NCI-H1436 treated with DMSO at 0.1 percent for 48 hours (cell line): ENCODE data around the gene EXOSC9.

Experiments
- DNase-seq: peaks from one replicate; lab custom pipeline; 2025; lab: John Stamatoyannopoulos, UW

Gene EXOSC9

DNA sequence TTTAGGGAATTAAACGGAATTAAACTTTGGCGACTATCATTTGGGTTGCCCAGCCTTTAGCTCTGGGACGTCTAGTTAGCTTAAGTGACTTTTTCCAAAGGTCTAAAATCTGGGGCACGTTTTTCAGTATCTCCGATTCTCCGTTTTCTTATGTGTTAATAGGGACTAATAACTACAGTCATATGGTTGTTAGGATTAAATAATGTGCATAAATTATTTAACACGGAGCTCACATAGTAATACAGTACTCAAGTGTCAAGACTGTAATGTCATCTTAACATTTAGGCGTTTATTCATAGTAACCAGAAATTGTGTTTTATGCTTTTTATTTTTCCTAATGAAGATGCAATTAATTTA, 23.0 kb downstream of the EXOSC9 start:
- no peak for DNase-seq

DNA sequence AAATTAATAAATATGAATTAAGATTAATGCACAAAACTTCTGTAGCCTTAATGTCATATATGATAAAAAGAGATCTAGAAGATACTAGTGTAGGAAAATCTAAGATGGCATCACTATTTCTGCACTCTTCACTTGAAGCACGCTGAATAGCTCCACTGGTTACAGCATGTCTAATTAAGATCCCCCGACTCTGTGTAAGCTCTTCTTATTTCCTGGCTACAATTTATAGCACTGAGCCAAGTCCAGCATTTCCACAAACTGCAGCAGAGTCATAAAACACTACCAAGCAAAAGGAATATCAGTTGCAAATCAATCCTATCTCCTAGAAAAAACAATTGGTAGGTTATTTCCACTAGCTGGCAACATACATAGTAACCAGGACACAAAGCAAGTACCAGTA, 23.8 kb downstream of the EXOSC9 start:
- DNase-seq, result no peak

DNA sequence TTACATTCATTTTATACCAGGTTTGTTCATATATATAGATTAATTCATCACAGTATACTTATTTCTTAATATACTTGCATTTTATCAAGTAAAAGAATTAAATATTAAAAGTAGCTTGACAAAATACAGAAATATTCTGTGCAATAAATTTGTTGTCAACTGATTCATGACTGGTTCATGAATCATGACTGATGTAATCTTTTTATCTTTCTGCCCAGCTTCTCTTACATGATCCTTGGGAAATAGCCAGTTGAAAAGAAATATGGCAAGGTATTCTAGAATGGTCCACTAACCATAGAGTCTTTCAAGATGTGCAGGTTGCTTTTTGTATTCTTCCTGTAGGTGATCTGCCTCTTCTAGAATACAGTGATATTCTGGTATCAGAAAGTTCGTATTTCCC, 26.7 kb downstream of the EXOSC9 start:
- DNase-seq, result no peak

DNA sequence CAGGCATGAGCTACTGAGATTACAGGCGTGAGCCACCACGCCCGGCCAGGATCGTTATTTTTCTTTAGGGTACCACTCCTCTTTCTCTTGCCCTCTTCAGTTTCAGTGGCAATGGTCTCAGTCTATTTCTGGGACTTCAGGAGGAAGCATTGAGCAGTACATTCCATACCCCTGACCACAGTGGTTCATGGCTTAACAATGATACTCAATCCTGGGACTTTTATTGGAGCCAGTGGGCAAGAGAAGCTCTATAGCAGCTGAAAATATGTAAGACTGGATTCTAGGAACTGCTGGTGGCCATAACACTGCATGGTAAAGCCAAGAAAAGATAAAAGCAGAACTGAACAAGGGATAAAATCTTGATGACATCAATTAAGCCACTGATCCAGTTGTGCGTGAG, 28.4 kb downstream of the EXOSC9 start:
- DNase-seq, result no peak

DNA sequence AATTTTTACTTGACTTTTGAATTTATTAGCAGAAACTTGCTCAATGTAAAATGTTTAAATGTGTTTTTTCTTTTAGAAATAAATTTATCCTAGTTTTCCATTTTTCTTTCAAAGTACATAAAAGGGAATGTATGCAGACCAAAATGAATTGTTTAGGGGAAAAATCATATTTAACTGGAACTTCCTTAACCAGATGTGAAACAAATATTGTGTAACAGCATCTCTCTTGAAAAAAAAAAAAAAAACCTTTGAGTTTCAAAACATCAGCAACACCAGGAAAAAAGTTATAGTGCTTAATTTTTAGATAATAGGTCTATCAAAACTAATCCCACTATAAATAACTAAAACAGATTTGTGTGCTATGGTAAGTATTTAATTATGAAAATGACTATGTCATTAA, 37.0 kb downstream of the EXOSC9 start:
- no peak for DNase-seq

DNA sequence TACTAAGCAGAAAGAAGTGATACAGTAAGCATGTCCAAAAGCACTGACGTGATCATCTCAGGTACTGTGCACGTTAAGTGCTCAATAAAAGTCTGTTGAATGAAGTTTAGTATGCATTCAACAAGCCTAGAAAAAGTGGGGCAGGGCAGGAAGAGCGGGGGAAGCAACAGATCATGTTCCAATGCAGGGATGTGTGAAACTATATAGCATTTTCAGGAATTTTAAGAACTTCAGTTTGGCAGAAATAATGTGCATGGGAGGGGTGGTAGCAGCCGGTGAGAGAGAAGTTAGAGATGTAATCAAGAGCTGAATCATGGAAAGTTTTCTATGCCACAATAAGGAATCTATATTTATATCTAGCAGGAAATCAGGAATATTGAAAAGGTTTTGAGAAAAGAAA, 41.7 kb downstream of the EXOSC9 start:
- DNase-seq, result no peak

DNA sequence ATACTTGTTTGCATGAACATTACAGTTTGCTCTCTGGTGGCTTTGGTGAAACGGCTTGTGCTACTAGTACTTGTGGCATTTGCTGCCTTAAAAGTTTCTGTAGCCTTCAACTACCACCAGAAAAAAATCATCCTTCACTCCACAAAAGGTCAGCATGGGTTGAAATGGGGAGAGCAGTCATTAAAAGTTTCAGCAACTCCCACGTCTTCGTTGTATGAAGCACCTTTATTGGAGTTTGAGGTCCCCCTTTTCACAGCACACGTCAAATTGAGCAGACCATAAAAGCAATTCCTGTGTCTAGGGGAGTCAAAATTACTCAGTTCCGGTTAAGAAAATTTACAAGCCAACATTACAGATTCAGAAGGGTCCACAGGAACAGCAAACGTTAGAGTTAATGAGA, 45.5 kb downstream of the EXOSC9 start:
- no peak for DNase-seq

DNA sequence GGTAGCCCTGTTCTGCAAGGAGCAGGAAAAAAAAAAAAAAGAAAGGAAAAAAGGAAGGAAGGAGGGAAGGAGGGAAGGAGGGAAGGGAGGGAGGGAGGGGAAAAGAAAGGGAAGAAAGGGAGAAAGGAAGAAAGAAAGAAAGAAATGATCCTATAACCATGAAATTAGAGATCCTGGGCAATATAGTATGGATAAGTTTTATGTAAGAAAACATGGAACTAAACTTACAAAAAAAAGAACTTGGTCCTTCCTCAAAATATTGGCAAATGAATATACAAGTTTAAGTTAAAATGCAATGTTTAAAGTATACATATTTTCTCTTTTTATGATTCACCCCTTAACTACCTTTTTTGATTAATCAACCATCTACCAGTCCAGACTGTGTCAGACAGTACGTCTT, 50.2 kb downstream of the EXOSC9 start:
- no peak for DNase-seq

DNA sequence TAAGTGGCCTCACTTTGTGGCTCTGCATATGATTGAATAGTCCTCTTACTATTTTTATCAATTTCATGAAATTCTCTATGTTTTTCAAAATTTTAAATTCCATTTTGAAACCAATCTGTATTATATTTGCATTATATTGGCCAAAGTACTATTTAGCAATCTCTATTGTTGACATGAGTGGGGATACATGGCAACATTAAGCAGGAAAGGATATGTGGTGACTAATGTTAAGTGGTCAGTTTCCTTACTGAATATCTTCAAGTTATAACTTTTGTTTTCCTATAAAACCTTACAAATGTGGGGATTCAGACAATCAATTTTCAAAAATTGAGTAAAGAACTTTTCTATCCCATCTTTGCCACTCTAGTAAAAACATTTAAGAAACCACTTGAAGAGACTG, 59.0 kb downstream of the EXOSC9 start:
- no peak for DNase-seq

DNA sequence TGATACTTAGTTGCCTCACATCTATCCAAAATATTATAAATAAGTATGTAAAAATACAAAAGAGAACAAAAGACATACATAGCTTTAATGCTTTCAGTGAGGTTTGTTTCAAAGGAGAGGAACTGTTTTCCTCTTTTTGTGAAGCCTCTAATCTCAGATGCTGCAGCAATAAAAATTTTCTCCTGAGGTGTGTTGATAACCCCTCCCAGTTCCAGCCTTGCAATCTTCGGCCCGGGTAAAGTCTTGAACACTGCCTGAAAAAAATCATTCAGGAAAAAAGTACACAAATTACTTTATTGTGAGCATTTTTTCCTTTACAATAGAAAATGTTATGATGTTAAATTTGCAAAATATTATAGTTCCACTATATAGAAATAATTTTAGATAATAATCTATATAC, 60.3 kb downstream of the EXOSC9 start:
- no peak for DNase-seq

DNA sequence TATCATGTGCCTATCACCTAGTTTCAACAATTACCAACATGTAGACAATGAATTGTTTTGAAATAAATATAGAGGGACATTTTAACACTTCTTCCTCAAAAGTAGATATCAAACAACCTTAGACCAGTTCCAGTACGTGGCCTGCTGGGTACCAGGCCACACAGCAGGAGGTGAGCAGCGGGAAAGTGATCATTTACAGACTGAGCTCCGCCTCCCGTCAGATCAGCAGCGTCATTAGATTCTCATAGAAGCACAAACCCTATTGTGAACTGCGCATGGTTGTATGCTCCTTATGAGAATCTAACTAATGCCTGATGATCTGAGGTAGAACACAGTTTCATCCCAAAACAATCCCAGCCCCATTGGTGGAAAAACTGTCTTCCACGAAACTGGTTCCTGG, 62.7 kb downstream of the EXOSC9 start:
- DNase-seq, result no peak
